Stomach (tissue), 9 donors: Measurements from ENCODE around the gene TMCO6. TPM values are rescaled to one million over a fixed set of nuclear protein-coding genes. Genes with fewer than 3 reads are reported as not detected.

Experiments used
- DNase-seq, 2 donors: peaks; one replicate each; pipeline versions ENCODE4 v3.0.0 to v3.0.0-alpha.2; 2013 to 2019
- H3K27ac ChIP-seq, 5 donors: fragments of 200-600 bp in 4 of 5; sonication (generic) in 4 of 5; one replicate each; pipeline ENCODE4 v1.5.1; 2013 to 2019; ENCODE audit warnings: mild to moderate bottlenecking in 1 of 5, moderate library complexity in 1 of 5
- H3K27me3 ChIP-seq, 3 donors: fragments of 200-600 bp; sonication (generic); one replicate each; pipeline ENCODE4 v1.5.1; 2017 to 2019; ENCODE audit warnings: mixed run types in 1 of 3
- H3K36me3 ChIP-seq, 4 donors: fragments of 200-600 bp; sonication (generic); 1 replicate in 3 of 4; 2 replicates in 1 of 4; pipeline ENCODE4 v1.5.1; 2016 to 2019
- H3K4me1 ChIP-seq, 4 donors: fragments of 200-600 bp; sonication (generic); one replicate each; pipeline ENCODE4 v1.5.1; 2016 to 2019
- H3K4me3 ChIP-seq, 4 donors: fragments of 200-600 bp; sonication (generic) in 3 of 4; one replicate each; pipeline ENCODE4 v1.5.1; 2016 to 2019; ENCODE audit warnings: mild to moderate bottlenecking in 1 of 4
- H3K9me3 ChIP-seq, 4 donors: fragments of 200-600 bp; sonication (generic); one replicate each; pipeline ENCODE4 v1.5.1; 2016 to 2019
- CTCF ChIP-seq, 7 experiments: fragments of 450-650 bp in 4 of 7; fragments of 200-600 bp in 3 of 7; sonication (generic) in 3 of 7; IDR thresholded peaks; one replicate each; pipeline ENCODE4 v1.5.1; 2016 to 2019; ENCODE audit warnings: antibody characterized with exemption in 7 of 7, control low read depth in 2 of 7, mild to moderate bottlenecking in 1 of 7
- EP300 ChIP-seq: sonication (generic); formaldehyde crosslinking; IDR thresholded peaks from one replicate; pipeline ENCODE4 v1.6.1; 2017; ENCODE audit warnings: antibody characterized with exemption
- POLR2A ChIP-seq, 4 donors: fragments of 450-650 bp; IDR thresholded peaks; one replicate each; pipeline ENCODE4 v1.6.1; 2016; ENCODE audit warnings: antibody characterized with exemption in 4 of 4, control low read depth in 2 of 4, mild to moderate bottlenecking in 1 of 4, moderate library complexity in 1 of 4
- POLR2AphosphoS5 ChIP-seq, 3 donors: sonication (generic); formaldehyde crosslinking; IDR thresholded peaks; one replicate each; pipeline ENCODE4 v1.6.1; 2016; ENCODE audit warnings: antibody characterized with exemption in 3 of 3
- WGBS, 5 donors: extraction: QIAGEN DNeasy Blood & Tissue Kit in 3 of 5; methylation state at CpG; one replicate each; pipeline versions ENCODE4 v1.1.5 to v1.1.7; 2013 to 2018; 5-methylcytosine and 5-hydroxymethylcytosine counted together
- intact Hi-C: fragments of 100-400 bp; cut with DNase I; formaldehyde crosslinking; loops from one replicate; pipeline ENCODE4 v1.15.1; 2023; ENCODE audit warnings: low total_unique reads
- polyA plus RNA-seq, 3 donors: library from polyadenylated mRNA; stranded (reverse); fragments of 200-250 nt; gene quantifications; one replicate each; pipeline ENCODE4 v1.2.3, GENCODE V29; 2013
- total RNA-seq, 5 donors: library from RNA; depleted of rRNA; stranded (reverse); fragments of >200 nt; gene quantifications; one replicate each; pipeline versions ENCODE4 v1.1.0 to v1.2.3, GENCODE V29; 2014 to 2016
- donor health status: healthy with polysubstance abuse.
- donor health status: Bipolar disorder and iron deficiency.
- donor health status: healthy.

The TMCO6 gene
- total and polyA plus RNA-seq, 8 donors: 4.0 to 40.8 (median 7.4) TPM

- Histone ChIP-seq H3K4me1 (no peaks in the 10 kb centered on the region), H3K27me3 (no peaks in the 10 kb centered on the region), H3K9me3 (no peaks in the 10 kb centered on the region), H3K27ac (peak overlapping the region in 1 of 5 donors; percentile 60), H3K36me3 (no peaks in the 10 kb centered on the region), H3K4me3 (no peak overlapping the region)
- TF ChIP-seq CTCF (IDR thresholded peaks at IDR 0.05): no peak
- no peak for TF ChIP-seq POLR2A (IDR thresholded peaks at IDR 0.05)
- no peak for TF ChIP-seq EP300
- no peak for TF ChIP-seq POLR2AphosphoS5 (IDR thresholded peaks at IDR 0.05)
- intact Hi-C loops: no loop called here
- no peak for DNase-seq
- WGBS, 5 donors: 60 to 90% (median 78%) methylated on average over 1 to 6 of the region's 6 CpGs
Observed at GRCh38 chr5:140594169-140594568, 45.1 kb upstream of the TMCO6 start.

- DNase-seq: peak in 1 of 2 donors; percentile 52
- H3K4me1 ChIP-seq: no peaks in the 10 kb centered on the region
- 59 to 65% (median 63%) methylated on average over 5 of the region's 5 CpGs for WGBS, 5 donors
Observed at GRCh38 chr5:140595538-140596300, 43.5 kb upstream of the TMCO6 start.

GRCh38 chr5:140596321-140596741, 42.9 kb upstream of the TMCO6 start:
- TF ChIP-seq CTCF (IDR thresholded peaks at IDR 0.05): no peak
- no peak for TF ChIP-seq POLR2AphosphoS5 (IDR thresholded peaks at IDR 0.05)
- no peak for TF ChIP-seq EP300
- TF ChIP-seq POLR2A (IDR thresholded peaks at IDR 0.05): no peak
- no peak overlapping the region for H3K4me3 ChIP-seq
- intact Hi-C loops: no loop called here
- no peak for DNase-seq
- no peaks in the 10 kb centered on the region for H3K4me1 ChIP-seq
- 31 to 74% (median 56%) methylated on average over 1 of the region's 1 CpG for WGBS, 5 donors
- H3K27ac ChIP-seq: peak overlapping the region in 2 of 5 donors; percentile 53 to 60
- no peaks in the 10 kb centered on the region for H3K36me3 ChIP-seq
- no peaks in the 10 kb centered on the region for H3K27me3 ChIP-seq
- no peaks in the 10 kb centered on the region for H3K9me3 ChIP-seq

More at GRCh38 chr5:140595538-140596300, 43.5 kb upstream of the TMCO6 start:
- no peaks in the 10 kb centered on the region for H3K9me3 ChIP-seq
- TF ChIP-seq CTCF (IDR thresholded peaks at IDR 0.05) (no peak), POLR2AphosphoS5 (IDR thresholded peaks at IDR 0.05) (no peak), POLR2A (IDR thresholded peaks at IDR 0.05) (no peak), EP300 (no peak)
- H3K27ac ChIP-seq: peak overlapping the region in 2 of 5 donors; percentile 53 to 60
- intact Hi-C loops: no loop called here
- no peak overlapping the region for H3K4me3 ChIP-seq
- H3K36me3 ChIP-seq: no peaks in the 10 kb centered on the region
- no peaks in the 10 kb centered on the region for H3K27me3 ChIP-seq

- no peak for TF ChIP-seq POLR2A (IDR thresholded peaks at IDR 0.05)
- TF ChIP-seq EP300: no peak
- no peak for TF ChIP-seq CTCF (IDR thresholded peaks at IDR 0.05)
- no peak for TF ChIP-seq POLR2AphosphoS5 (IDR thresholded peaks at IDR 0.05)
- no peaks in the 10 kb centered on the region for H3K9me3 ChIP-seq
- H3K27ac ChIP-seq: no peak overlapping the region
- H3K27me3 ChIP-seq: no peaks in the 10 kb centered on the region
- intact Hi-C loops: no loop called here
- WGBS, 5 donors: 55 to 92% (median 82%) methylated on average over 2 of the region's 2 CpGs
- H3K4me3 ChIP-seq: no peak overlapping the region
- no peaks in the 10 kb centered on the region for H3K36me3 ChIP-seq
- no peaks in the 10 kb centered on the region for H3K4me1 ChIP-seq
- DNase-seq: no peak
Observed at GRCh38 chr5:140598836-140599235, 40.4 kb upstream of the TMCO6 start.
